HepG2 (cell line): Measurements from ENCODE around the gene LSS. TPM values are rescaled to one million over a fixed set of nuclear protein-coding genes. Genes with fewer than 3 reads are reported as not detected.

Source experiments
- ATAC-seq: fragments of 200-7000 bp; cut with Tn5 transposase; 3 replicates; pipeline ENCODE4 v1.9.1; 2020; ENCODE audit warnings: mild to moderate bottlenecking, moderate library complexity
- BruUV-seq: library from RNA; stranded (reverse); fragments of 400-500 nt; replicated peaks from 2 replicates; lab custom pipeline; 2021; lab: Mats Ljungman, UMichigan
- CTCF ChIA-PET: fragments of 300-600 bp; formaldehyde crosslinking; extraction: SDS; loops from one replicate; lab custom pipeline; 2021; ENCODE audit warnings: low total read pairs, inconsistent platforms, low intra/inter-chr PET ratio; lab: Yijun Ruan, JAX
- POLR2A ChIA-PET: fragments of 350-600 bp; sonication (Branson Sonifier 250); formaldehyde crosslinking; loops from one replicate; lab custom pipeline; 2020; ENCODE audit warnings: antibody characterized with exemption, inconsistent platforms; lab: Yijun Ruan, JAX
- DNase-seq: peaks from one replicate; pipeline ENCODE4 v3.0.0-alpha.2; 2015; ENCODE audit warnings: low spot score
- FAIRE-seq: peaks from 3 replicates; lab custom pipeline; 2011; peaks lifted over from hg19 to GRCh38; lab: Jason Lieb, UNC
- H2AFZ ChIP-seq: one replicate; pipeline ENCODE4 v1.6.1; 2011; ENCODE audit warnings: low read length, inconsistent platforms
- H3K27ac ChIP-seq: fragments of 300-600 bp; 3 replicates; pipeline ENCODE4 v1.8.0; 2011; ENCODE audit warnings: mixed run types, mild to moderate bottlenecking, mixed read lengths, low read length, inconsistent platforms; ENCODE audit not compliant: insufficient read depth; ENCODE audit errors: extremely low read length
- H3K27me3 ChIP-seq, 2 experiments: fragments of 200-600 bp in 1 of 2; 2 replicates in 1 of 2; 3 replicates in 1 of 2; pipeline versions ENCODE4 v1.6.0 to v1.8.0; 2011; ENCODE audit warnings: low read length in 2 of 2, mild to moderate bottlenecking in 2 of 2, moderate library complexity in 2 of 2, inconsistent platforms in 1 of 2; ENCODE audit not compliant: insufficient read depth in 2 of 2, control insufficient read depth in 1 of 2
- H3K36me3 ChIP-seq, 2 experiments: fragments of 200-600 bp in 1 of 2; replicated peaks in 1 of 2; 2 replicates in 1 of 2; 3 replicates in 1 of 2; pipeline versions ENCODE4 v1.5.1 to v1.8.0; 2011; ENCODE audit warnings: low read length in 2 of 2, inconsistent platforms in 1 of 2; ENCODE audit not compliant: insufficient read depth in 2 of 2, control insufficient read depth in 1 of 2
- H3K4me1 ChIP-seq: 2 replicates; pipeline ENCODE4 v1.5.1; 2012; ENCODE audit warnings: low read length, inconsistent platforms; ENCODE audit not compliant: insufficient read depth
- H3K4me2 ChIP-seq: 2 replicates; pipeline ENCODE4 v1.6.0; 2011; ENCODE audit warnings: low read depth, low read length, inconsistent platforms
- H3K4me3 ChIP-seq, 3 experiments: fragments of 200-600 bp in 1 of 3; sonication (generic), shearing (Covaris generic) in 1 of 3; replicated peaks in 1 of 3; 2 replicates each; pipeline ENCODE4 v1.5.1; 2011 to 2016; ENCODE audit warnings: low read length in 3 of 3, inconsistent platforms in 2 of 3, low read depth in 2 of 3, mild to moderate bottlenecking in 2 of 3, control low read depth in 1 of 3, mixed read lengths in 1 of 3; ENCODE audit not compliant: insufficient read depth in 1 of 3
- H3K79me2 ChIP-seq: one replicate; pipeline ENCODE4 v1.6.1; 2011; ENCODE audit warnings: low read length, inconsistent platforms; ENCODE audit not compliant: insufficient read depth
- H3K9ac ChIP-seq: 2 replicates; pipeline ENCODE4 v1.6.0; 2011; ENCODE audit warnings: mild to moderate bottlenecking, low read depth, low read length, inconsistent platforms; ENCODE audit not compliant: insufficient read depth
- H3K9me3 ChIP-seq: 2 replicates; pipeline ENCODE4 v1.5.1; 2012; ENCODE audit warnings: mild to moderate bottlenecking, low read length
- H4K20me1 ChIP-seq: 2 replicates; pipeline ENCODE4 v1.6.0; 2011; ENCODE audit warnings: inconsistent platforms, mild to moderate bottlenecking, low read length, moderate library complexity; ENCODE audit not compliant: insufficient read depth
- CENPBD1 ChIP-seq: sonication (generic); formaldehyde crosslinking; IDR thresholded peaks from 2 replicates; pipeline ENCODE4 v1.8.0; 2022; ENCODE audit warnings: missing genetic modification reagents, low read depth, mild to moderate bottlenecking, borderline replicate concordance
- CHD2 ChIP-seq: IDR thresholded peaks from 2 replicates; pipeline ENCODE4 v1.6.1; 2011; ENCODE audit warnings: low read depth, low read length, improper control_type of control experiment
- ERF ChIP-seq: IDR thresholded peaks from 2 replicates; pipeline ENCODE4 v1.6.1; 2018; ENCODE audit warnings: missing biosample characterization, missing genetic modification reagents
- HOMEZ ChIP-seq: IDR thresholded peaks from 2 replicates; pipeline ENCODE4 v1.6.1; 2016; ENCODE audit warnings: low read depth
- HOXA5 ChIP-seq: sonication (generic); formaldehyde crosslinking; IDR thresholded peaks from 2 replicates; pipeline ENCODE4 v1.4.0; 2020; ENCODE audit warnings: missing genetic modification reagents
- RAD51 ChIP-seq: fragments of 450-650 bp; IDR thresholded peaks from 2 replicates; pipeline ENCODE4 v1.6.1; 2016; ENCODE audit warnings: borderline replicate concordance
- SCMH1 ChIP-seq: sonication (generic); formaldehyde crosslinking; IDR thresholded peaks from 2 replicates; pipeline ENCODE4 v1.9.0; 2021; ENCODE audit warnings: missing genetic modification reagents, mild to moderate bottlenecking, borderline replicate concordance
- TERF1 ChIP-seq: sonication (generic); formaldehyde crosslinking; IDR thresholded peaks from 2 replicates; pipeline ENCODE4 v1.8.0; 2022; ENCODE audit warnings: mild to moderate bottlenecking, missing genetic modification reagents, moderate library complexity
- ZHX2 ChIP-seq, 2 experiments: sonication (generic) in 1 of 2; formaldehyde crosslinking in 1 of 2; IDR thresholded peaks; 2 replicates each; pipeline versions ENCODE4 v1.6.1 to v1.9.0; 2014 to 2022; ENCODE audit warnings: antibody characterized with exemption in 1 of 2, borderline replicate concordance in 1 of 2, inconsistent platforms in 1 of 2, low read depth in 1 of 2, missing genetic modification reagents in 1 of 2
- ZNF496 ChIP-seq: sonication (generic); formaldehyde crosslinking; IDR thresholded peaks from 2 replicates; pipeline ENCODE4 v1.8.1; 2023; ENCODE audit warnings: mild to moderate bottlenecking, moderate library complexity, missing genetic modification reagents; ENCODE audit not compliant: insufficient replicate concordance
- ZNF746 ChIP-seq: sonication (generic); formaldehyde crosslinking; IDR thresholded peaks from 2 replicates; pipeline ENCODE4 v1.8.0; 2022; ENCODE audit warnings: mild to moderate bottlenecking, missing genetic modification reagents
- WGBS: methylation state at CpG from one replicate; pipeline ENCODE4 v1.1.6; 2017; ENCODE audit warnings: low lambda C conversion rate; 5-methylcytosine and 5-hydroxymethylcytosine counted together
- in situ Hi-C: cut with HindIII; loops from 2 replicates; pipeline ENCODE4 v1.10.0; 2017; ENCODE audit warnings: low pct_unique_long_range_greater_than_20kb; ENCODE audit not compliant: extremely low pct_ligation_motif_present
- intact Hi-C: fragments of 100-400 bp; cut with micrococcal nuclease; formaldehyde crosslinking; loops from one replicate; pipeline ENCODE4 v1.10.0; 2022; ENCODE audit not compliant: unreplicated experiment
- polyA plus RNA-seq, 8 experiments: library from polyadenylated mRNA; depleted of rRNA in 3 of 8; stranded (reverse) in 7 of 8; unstranded in 1 of 8; fragments of >200 nt; fragmentation: Illumina TruSeq in 4 of 8; extraction: Trizol in 4 of 8; gene quantifications; 2 replicates each; pipeline versions ENCODE4 v1.2.1 to v1.2.3, GENCODE V29; 2011 to 2016; ENCODE audit warnings: low read depth in 4 of 8, missing spikeins in 1 of 8, mixed read lengths in 1 of 8; ENCODE audit not compliant: insufficient read depth in 1 of 8
- total RNA-seq, 5 experiments: library from RNA; depleted of rRNA; stranded (reverse); fragments of >200 nt; fragmentation: Illumina TruSeq; extraction: Trizol; gene quantifications; 2 replicates each; pipeline ENCODE4 v1.2.3, GENCODE V29; 2016; ENCODE audit warnings: low read depth in 1 of 5
- TF ChIP-seq, protein P1 (sequence below): sonication (generic); formaldehyde crosslinking; IDR thresholded peaks from 2 replicates; pipeline ENCODE4 v1.5.1; 2020; ENCODE audit warnings: mild to moderate bottlenecking, moderate library complexity, missing genetic modification reagents

The LSS gene
- total and polyA plus RNA-seq, 2 of the 13 experiments (the other 11 are each of a cell fraction or from before 2014, with no cell fraction given): 72.6 to 113 TPM

DNA sequence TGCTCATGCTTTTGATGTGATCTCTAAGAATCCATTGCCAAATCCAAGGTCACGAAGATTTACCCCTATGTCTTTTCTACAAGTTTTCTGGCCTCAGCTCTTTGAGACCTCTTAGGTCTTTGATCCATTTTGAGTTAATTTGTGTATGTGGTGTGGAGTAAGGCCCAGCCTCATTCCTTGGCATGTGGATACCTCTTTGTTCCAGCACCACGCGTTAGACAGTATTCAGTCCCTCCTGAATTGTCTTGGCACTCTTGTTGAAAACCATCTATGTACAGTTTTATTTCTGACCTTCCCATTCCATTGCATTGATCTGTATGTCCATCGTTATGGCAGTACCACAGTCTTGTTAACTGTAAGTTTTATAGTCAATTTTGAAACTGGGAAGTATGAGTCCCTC lies 65.2 kb downstream of the LSS start:
- in situ Hi-C loops: no loop called here
- Histone ChIP-seq H3K9me3 (no peaks in the 10 kb centered on the region), H2AFZ (no peak overlapping the region), H3K27me3 (no peaks in the 10 kb centered on the region; a peak in 1 of 5 replicates), H3K36me3 (no peaks in the 10 kb centered on the region), H3K4me2 (no peak overlapping the region), H3K9ac (no peak overlapping the region), H3K27ac (no peak overlapping the region), H4K20me1 (no peaks in the 10 kb centered on the region), H3K79me2 (no peaks in the 10 kb centered on the region), H3K4me3 (no peak overlapping the region), H3K4me1 (peaks cover 3% of the 10 kb centered on the region)
- DNase-seq (no peak), FAIRE-seq (no peak), ATAC-seq (no peak)
- ChIA-PET CTCF (no interaction called here), POLR2A (no interaction called here)
- WGBS: 65% methylated on average over 4 of the region's 4 CpGs
- intact Hi-C loops: no loop called here
- no TSS peak for BruUV-seq
- TF ChIP-seq ZNF496 (CRISPR knock-in tag) (no peak), HOXA5 (no peak), CENPBD1 (CRISPR knock-in tag) (no peak), ZHX2 (IDR thresholded peaks at IDR 0.05; ENCODE audit: low read depth) (no peak), ZHX2 (CRISPR knock-in tag; IDR thresholded peaks at IDR 0.05; ENCODE audit: borderline replicate concordance) (no peak), TERF1 (CRISPR knock-in tag) (no peak), ZNF746 (no peak), ERF (CRISPR knock-in tag) (no peak), CHD2 (no peak), RAD51 (no peak), HOMEZ (CRISPR knock-in tag) (no peak), SCMH1 (CRISPR knock-in tag) (no peak)
- TF ChIP-seq, protein P1, sequence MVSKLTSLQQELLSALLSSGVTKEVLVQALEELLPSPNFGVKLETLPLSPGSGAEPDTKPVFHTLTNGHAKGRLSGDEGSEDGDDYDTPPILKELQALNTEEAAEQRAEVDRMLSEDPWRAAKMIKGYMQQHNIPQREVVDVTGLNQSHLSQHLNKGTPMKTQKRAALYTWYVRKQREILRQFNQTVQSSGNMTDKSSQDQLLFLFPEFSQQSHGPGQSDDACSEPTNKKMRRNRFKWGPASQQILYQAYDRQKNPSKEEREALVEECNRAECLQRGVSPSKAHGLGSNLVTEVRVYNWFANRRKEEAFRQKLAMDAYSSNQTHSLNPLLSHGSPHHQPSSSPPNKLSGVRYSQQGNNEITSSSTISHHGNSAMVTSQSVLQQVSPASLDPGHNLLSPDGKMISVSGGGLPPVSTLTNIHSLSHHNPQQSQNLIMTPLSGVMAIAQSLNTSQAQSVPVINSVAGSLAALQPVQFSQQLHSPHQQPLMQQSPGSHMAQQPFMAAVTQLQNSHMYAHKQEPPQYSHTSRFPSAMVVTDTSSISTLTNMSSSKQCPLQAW (CRISPR knock-in tag): no peak
